HG02623 (cell line): ENCODE measurements around the gene GPR17.

Experiments
- ATAC-seq: cut with Tn5 transposase; IDR thresholded peaks from one replicate; pipeline ENCODE4 v1.9.1; 2021; ENCODE audit warnings: moderate library complexity; ENCODE audit not compliant: unreplicated experiment

The GPR17 gene

DNA sequence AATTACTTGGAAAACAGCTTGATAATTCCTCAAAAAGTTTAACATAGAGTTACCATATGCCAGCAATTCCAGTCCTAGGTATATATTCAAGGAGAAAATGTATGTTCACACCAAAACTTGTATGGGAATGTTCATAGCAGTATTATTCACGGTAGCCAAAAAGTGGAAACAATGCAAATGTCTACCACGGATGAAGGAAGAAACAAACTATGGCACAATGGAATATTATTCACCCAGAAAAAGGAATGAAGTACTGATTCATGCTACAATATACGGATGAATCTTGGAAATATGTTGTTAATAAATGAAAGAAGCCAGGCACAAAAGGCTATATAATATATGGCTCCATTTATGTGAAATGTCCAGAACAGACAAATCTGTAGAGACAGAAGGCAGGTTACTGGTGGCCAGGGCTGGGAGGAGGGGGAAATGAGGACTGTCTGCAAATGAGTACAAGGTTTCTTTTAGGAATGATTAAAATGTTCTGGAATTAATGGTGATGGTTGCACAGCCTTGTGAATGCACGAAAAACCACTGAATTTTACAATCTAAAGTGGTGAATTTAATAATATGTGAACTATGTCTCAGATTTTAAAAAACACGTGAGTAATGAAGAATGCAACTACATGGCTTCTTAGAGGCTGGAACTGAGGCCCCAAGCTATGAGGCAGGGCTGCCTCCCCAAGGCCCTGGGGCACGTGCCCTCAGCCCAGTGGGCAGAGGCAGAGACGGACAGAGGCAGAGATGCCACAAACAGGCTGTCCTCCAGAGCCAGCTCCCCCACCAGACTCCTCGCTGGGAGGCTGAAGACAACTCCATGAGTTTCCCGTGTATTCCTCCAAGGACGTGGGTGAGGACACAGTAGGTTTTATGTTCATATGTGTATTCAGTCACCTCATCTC lies 24.4 kb downstream of the GPR17 start:
- ATAC-seq: no peak

DNA sequence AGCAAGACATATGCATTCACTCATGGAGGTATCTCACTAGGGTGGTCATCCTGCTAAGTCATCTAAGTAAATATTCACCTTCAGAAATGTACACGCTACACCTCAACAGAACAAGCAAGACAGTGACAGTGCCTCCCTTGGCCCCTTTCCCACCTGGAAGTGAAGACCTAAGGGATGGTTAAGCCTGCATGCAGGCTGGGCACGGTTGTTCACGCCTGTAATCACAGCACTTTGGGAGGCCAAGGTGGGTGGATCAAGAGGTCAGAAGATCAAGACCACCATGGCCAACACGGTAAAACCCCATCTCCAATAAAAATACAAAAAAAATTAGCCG lies 25.0 kb downstream of the GPR17 start:
- ATAC-seq: no peak

DNA sequence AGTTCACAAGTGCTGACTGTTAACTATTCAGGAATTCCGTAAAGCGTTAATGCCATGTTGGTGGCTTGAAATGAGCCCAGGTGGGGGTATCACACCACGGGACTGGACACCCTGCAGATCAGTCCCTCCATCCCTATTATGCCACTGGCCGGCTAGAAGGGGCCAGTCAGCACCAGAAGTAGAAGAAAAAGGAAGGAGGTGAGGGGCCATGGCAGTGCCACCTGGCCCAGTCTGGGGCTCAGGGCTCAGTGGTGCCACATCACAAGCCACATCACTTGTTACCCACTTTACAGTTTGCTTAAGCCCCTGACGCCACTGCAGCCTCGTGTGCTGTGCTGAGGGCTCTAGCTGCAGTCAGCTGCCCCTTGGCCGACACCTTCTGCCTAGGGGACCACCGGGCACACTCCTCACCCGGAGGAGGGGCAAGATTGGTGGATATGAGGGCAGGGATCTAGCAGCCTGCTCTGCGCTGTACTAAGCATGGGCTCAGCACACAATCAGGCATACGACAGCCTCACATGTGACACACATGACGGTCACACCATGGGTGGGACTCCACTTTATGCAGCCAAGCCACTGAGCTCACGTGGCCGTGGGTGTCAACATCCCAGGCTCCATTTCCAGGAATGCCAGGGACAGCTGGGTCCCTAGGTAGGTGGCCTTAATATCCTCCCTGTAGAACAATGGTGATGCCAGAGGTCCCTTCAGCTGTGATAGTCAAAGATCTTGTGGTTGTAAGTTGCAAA lies 25.8 kb downstream of the GPR17 start:
- no peak for ATAC-seq

DNA sequence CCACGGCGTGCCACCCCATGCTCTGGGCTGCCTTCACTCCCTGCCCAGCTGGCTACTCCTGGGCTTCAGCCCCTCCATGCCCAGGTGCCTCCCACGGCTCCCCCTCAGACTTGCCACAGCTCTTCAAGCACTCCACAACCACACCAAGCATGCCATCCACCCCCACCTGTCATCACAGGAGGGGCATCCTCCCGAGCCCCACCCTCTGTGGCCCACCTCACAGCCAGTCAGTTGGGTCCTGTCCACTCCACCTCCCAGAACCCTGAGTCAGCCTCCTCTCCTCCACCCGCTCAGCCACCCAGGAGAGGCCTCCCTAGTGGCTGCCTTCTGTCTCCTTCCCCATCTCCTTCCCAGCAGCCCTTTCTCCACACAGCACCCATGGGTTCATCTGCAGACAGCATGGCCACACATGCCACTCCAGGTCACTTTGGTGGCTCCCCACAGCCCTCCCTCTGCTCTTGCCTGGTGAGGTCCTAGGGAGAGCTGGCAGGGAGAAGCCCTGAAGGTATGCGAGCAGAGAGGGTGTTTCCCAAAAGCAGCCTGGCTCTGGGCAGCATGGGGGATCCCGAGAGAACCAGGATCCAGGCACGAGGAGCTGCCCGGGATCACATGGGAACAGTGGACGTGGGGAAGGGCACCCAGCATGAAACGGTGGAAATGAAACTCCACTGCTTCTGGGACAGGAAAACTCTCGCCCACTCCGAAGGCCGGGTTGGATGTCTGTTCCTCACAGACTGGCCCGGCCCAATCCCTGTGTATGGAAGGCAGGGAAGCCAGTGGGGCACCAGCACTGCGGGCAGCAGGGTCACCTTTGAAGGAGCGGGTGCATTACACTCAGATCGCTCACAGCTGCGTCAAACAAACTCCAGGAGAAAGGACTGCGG lies 26.6 kb downstream of the GPR17 start:
- no peak for ATAC-seq

DNA sequence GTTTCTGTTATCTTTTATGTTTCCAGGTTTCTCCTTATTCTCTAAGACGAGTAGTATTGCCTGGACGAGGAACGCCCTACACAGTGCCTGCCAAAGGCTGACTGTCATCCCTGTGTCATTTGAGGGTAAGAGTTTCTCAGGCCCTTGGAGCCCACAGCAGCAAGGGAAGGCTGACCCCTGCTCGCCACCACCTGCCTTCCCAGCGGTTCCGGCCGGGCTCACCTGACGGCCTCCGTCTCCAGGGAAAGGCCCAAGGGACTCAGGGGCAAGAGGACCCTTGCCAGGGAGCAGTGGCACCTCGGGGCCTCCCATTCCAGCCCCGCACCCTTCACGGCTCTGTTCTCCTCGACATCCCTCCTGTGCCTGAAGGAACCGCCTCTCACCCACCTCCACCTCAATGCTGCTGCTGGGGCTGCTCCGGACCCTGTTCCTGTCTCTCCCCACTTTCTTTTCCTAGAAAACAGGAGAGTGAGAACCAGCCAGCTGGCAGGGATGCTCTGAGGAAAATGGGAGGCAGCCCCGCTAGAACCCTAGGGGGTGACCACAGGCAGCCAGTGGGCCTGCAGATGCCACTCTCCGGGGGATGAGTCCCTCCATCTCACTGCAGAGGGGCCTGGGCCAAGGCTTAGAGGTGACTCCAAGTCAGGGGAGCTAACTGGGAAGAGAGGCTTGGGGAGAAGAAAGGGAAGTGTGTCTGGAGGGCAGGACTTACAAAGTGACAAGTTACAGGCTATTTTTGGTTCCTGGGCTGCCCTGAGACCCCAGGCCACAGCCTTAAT lies 27.5 kb downstream of the GPR17 start:
- no peak for ATAC-seq

DNA sequence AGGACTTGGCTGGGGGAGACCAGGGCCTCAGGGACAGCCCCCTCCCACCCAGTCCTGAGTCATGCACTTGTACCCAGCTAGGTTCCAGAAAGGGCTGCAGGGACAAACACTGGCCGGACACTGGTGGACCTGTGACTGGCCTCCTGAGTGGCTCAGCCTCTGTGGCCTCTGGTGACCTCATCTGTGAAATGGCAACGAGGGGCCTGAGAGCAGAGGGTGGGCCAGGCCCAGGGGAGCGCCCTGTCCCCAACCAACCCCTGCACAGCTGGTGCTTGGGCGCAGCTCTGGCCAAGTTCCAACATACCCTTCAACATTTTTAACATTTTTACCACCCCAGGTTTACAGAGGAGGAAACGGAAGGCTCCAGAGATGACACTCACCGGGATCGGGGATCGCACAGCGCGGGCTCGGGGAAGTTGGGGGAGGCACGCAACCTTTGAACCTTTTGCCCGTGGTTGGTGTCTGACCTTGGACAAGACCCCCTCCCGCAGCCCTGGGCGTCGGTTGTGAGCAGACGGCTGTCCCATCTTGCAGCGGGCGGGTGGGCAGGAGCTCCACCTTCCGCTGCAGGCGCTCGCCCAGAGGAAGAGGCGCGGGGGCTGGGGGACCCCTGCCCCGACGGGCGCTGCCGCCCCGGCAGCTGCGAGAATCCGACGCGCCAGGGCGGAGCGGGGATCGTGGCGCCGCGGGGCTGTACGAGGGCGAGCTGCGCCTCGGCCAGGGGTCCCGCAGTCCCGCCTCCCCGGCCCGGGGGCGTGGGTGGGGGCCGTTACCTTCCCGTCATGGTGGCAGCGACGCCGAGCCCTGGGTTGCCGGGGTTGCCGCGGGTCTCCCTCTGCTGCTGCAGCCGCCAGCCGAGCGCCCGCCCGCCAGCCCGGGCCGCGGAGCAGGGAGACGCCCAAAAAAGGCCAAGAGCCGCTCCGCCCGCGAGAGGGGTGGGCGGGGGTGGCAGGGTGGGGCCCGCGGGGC lies 28.6 kb downstream of the GPR17 start:
- ATAC-seq: no peak

DNA sequence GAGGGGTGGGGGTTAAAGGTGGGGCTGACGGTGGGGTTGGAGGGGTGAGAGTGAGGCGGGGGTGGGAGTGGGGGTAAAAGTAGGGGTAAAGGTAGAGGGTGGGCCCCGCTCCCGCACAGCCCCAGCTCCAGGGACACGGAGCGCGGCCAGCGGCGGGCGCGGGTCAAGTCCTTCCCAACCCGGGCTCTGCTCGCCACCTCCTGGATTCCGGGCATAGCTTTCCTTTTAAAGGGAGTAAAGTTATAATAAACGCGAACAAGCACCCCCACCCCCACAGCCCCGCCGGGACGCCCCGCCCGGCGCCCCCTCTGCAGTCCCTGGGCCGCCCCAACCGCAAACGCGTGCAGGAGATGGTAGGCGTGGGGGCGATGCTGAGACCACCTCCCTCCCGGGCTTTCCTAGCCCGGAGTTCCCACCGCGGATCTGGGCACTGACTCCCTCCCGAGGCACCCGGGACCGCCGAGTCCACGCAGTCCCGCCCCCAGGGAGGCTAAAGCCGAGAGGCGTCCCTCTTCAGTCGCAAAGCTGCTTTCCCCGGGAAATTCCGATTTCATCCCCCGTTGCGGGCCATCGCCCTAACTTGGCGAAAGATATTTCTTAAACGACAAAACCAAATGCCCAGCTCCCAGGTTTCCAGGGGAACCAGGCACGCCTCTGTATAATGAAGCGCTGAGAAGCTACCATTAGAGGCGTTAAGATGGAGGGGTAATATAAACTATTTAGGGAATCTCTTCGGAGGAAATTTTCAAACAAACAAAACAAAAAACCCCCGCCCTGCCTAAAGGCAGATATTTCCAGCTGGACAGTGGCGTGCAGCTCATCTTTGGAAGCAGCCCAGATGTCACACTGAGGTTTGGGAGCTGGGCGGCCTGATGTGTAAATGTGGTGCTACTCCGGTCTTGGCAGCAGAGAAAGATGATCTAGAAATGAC lies 29.6 kb downstream of the GPR17 start, which contains the start of gene LIMS2:
LIMS2 (minus strand) TSS at position 200 of the 931 bp plus-strand sequence. CDS start 506 bp downstream, outside the sequence.
- no peak for ATAC-seq

DNA sequence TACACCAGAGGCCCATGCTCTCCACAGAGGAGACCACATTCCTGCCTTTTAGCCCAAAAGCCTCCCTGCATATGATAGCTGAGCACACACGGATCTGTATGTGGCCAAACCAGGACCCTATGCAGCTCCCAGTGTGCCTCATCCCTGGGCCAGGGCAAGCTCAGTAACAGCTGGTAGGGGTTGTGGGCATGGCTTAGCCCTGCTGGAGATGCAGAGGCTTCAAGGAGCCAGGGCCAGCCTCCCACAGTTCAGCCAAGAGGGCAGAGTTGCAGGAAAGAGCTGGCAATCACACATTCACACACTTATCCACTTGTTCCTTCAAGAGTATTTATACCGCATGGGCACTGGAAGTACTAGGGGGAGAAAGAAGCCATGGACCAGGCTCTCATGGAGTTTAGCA lies 31.0 kb downstream of the GPR17 start:
- no peak for ATAC-seq

DNA sequence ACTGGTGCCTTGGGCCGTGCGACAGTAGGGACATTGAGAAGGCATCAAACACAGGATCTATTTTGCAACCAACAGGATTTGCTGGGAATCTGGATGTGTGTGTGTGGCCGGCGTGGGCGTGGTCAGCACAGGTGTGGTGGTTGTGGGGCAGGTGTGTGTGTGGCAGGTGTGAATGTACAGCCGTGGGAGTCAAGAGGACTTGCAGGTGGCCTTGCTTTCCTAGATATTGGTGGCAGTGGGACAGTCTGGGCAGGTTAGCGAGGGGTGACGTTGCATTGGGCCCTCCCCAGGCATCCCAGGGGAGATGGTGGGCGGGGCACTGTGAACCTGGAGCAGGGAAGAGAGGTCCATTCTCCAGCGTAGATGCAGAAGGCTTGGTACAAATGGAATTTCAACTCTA lies 32.6 kb downstream of the GPR17 start:
- ATAC-seq: no peak

DNA sequence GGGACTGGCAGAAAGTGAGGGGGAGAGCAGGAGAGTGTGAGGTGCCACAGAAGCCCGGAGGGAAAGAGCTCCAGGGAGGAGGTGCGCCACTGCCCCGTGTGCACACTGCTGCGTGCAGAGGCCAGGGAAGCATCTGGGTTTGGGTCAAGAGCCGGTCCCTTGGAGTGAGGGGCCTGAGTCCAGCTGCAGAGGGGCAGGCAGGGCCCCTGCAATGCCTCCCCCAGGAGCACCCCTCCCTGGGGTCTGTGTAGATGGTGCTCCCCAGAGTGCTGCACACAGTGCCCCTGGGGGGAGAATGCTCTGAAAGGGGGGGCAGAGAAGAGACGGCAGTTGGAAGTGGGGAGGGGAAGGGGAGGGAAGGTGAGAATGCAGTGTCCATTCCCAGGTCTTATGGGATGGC lies 33.0 kb downstream of the GPR17 start:
- no peak for ATAC-seq

DNA sequence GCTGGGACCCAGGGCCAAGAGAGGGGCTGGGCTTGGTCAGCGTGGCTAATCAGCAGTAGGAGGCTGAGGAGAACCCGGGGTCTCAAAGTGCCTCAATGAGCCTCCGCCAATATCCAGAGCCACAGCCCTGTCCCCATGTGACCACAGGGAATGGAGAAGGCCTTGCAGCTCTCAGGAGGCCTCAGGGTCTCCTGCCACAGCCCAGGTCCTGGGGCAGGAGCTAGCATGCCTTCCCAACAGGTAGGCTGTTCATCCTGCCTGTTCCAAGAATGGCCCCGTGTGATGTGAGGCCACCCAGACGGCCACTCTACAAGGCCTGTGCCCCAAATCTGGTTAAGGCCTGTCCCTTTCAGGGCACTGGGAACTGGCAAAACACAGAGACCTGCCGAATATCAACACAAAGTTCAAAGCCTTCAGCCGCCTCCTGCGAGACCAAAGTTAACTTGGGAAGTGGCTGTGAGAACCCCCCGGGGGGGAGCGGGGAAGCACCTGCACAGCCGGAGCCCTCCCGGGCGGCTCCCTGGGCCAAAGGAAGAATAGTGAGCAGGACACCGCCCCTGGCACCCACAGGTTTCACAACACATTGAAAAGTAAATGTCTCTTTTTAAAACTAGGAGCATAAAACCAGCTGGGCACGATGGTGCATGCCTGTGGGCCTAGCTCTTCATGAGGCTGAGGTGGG lies 33.9 kb downstream of the GPR17 start:
- ATAC-seq: no peak

DNA sequence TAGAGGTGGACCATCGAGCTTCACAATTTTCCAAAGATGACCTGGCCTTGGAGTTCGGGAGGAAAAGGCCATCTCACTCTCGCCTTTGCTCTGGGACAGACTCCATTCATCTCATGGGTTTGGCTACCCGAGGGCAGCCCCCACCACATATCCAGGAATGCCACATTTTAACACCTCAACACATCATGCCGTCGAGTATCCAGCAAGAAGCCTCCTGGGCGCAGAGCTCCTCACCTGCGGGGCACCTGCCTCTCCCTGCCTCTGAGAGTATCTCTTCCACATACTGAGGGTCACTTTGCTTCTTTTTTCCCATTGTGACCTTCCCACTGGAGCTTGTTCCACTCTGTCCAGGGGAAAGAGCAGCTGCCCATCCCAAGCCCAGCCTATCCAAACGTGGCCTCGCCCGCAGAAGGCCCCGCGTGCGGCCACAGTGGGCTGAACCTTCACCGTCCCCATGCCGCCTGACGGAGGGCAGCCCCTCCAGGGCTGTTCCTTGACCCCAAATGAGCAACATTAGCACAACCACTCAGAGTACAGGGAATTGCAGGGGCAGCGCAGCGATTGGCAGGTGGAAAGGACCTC lies 34.8 kb downstream of the GPR17 start:
- ATAC-seq: no peak

DNA sequence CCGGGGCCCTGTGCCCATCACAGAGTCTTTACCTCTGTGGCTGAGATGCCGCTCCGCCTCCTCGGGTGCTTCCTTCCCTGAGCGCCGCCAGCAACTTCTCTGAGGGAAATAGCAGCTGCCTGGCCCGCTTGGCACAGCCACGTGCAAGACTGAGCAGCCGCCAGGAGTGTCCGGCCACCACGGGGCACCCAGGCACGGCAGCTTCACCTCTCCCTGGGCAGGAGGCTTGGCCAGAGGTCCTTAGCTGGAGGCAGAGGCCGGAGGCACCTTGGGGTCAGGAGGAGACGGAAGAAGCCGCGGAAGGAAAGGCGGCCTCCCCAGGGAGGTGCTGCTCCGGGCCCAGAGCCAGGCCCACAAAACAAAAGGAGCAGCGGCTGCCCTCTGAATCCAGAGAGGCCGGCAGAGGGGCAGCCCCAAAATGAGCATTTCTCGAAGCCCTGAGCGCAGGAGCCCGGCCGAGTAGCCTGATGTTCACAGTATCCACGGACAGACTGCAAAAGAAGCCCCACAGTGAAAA lies 35.4 kb downstream of the GPR17 start:
- no peak for ATAC-seq

DNA sequence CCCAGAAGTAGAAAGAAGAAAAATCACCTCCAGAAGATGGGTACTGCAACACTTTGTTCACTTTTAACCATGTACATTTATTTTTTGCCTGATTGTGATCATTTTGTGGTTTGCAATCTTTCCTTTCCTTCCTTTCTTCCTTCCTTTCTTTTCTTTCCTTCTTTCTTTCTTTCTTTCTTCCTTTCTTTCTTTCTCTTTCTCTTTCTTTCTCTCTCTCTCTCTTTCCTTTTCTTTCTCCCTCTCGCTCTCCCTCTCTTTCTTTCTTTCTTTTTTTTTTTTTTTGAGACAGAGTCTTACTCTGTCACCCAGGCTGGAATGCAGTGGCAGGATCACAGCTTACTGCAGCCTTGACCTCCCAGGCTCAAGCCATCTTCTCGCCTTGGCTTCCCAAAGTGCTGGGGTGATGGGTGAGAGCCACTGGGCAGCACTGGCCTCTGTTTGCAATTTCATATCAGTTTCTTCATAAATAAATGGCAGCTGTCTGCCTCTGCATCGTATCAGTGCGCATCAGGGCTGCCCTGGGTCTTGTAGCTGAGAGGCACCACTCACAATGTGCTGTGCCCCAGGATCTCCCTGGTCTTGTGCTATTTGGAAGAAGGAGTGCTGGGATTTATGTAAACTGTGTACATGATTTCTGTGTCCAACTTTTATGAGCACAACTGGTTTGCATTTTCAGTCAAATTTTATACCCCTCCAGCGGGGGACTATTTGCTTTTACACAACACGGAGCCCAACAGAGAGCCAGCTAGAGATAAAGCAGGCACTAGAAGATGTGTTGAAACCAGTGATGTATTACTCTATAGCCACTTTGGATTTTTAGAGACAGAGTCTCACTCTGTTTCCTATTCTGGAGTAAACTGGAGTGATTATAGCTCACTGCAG lies 36.3 kb downstream of the GPR17 start:
- no peak for ATAC-seq

DNA sequence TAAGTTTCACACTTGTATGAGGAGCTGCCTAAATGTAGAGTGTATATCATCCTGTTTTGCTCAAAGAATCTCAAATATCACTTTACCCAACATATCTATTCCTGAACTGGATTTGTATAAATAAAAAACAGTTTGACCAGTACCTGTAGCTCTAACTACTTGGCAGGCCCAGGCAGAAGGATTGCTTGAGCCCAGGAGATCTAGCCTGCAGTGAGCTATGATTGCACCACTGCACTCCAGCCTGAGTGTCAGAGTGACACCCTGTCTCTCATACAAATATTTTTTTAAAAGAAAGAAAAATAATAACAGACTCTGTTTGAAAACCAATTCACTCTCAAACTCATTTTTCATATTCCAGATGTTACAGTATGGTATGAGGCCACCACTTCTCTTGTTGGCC lies 37.1 kb downstream of the GPR17 start:
- ATAC-seq: no peak

DNA sequence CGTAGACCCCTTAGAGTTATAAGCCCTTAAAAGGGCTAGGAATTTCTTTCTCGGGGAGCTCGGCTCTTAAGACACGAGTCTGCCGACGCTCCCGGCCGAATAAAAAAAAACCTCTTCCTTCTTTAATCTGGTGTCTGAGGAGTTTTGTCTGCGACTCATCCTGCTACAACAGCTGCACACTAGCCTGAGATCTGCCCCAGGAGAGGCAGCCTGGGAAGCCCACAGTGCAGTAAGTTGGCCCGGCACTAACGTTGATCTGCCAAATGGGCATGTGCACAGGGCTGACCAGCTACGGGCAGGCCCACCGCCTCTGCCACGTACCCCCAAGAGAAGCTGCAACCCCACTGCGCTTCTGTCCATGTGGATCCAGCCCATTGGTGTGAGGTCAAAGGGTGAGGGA lies 37.8 kb downstream of the GPR17 start:
- no peak for ATAC-seq
